Right ventricle myocardium superior (tissue), 1 donor: ENCODE data around the gene C19orf85. TPM values are rescaled to one million over a fixed set of nuclear protein-coding genes. Genes with fewer than 3 reads are reported as not detected.
A peak's percentile ranks its signal among the peaks of the same experiment; 100 is the strongest.
"Not testable (repeated sequence)": the region's sequence is repeated elsewhere in the genome, so short reads cannot be mapped to it uniquely, and the experiment has no call there.

Experiments
- ATAC-seq: fragments of 200-7000 bp; cut with Tn5 transposase; one replicate; pipeline ENCODE4 v1.9.1; 2020; ENCODE audit warnings: mild to moderate bottlenecking; ENCODE audit not compliant: poor library complexity
- DNase-seq: peaks from one replicate; pipeline ENCODE4 v3.0.0-alpha.2; 2020
- intact Hi-C: fragments of 100-400 bp; cut with DNase I; formaldehyde crosslinking; loops from one replicate; pipeline ENCODE4 v1.11.2; 2022
- long read RNA-seq: library from polyadenylated mRNA; unstranded; transcript quantifications from one replicate; pipeline ENCODE4 v2.0.0, GENCODE V29; 2021
- total RNA-seq: library from RNA; stranded (reverse); fragmentation: NEBNext Ultra II Directional; extraction: Animal tissue kit (Norgen Biotek cat#: 25700); gene quantifications from one replicate; pipeline ENCODE4 v1.2.1, GENCODE V29; 2021
- donor health status: DM: no; HTN: yes; CAD: no; lungs with severe emphysema.

Gene C19orf85
- total RNA-seq, result not detected
- long read RNA-seq, result 0 reads

DNA sequence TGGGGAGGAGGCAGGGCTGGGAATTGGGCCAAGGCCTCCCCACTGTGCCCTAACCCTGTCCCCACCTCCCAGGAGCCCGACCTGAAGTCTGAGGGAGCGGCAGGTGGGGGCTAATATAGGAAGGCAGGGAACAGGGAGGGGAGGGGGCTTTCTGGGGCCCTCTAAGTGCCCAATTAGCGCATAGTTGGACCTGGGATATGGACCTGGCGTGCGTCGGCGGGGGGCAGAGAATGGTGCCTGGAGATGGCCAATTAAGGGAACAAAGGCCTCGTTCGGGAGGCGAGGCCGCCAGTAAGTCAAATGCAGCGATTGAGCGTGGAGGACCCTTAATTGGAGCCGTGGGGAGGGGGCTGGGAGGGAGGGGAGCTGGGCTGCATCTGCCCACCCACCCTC, at the start of gene C19orf85:
TSS of gene C19orf85 (minus strand) at position 90 of the 393 bp plus-strand sequence. CDS start 197 bp downstream, outside the sequence.
- intact Hi-C loops, result loop anchor here (5.0 kb wide), 2 partner anchors 38 to 168 kb away; no protein-coding TSS in a partner anchor
- ATAC-seq (no peak), DNase-seq (no peak)

DNA sequence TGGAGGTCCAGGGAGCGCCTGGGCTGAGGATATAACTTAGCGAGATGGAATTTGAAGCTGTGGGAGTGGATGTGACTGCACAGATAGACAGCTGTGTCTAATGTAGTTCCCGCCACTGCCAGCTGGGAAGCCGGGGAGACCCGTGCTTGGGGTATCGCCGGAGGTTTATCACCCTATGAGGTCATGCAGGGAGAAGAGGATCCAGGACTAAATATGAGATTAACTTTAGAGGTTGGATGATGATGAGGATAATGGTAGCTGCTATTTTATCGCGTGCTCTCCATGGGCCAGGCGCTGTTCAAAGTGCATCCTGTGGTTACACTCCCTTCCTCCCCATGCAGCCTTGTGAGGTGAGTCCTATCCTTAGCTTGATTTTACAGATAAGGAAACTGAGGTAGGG, 43.6 kb upstream of the C19orf85 start:
- intact Hi-C loops, result loop anchor here (10.0 kb wide), 1 partner anchor 363 kb away; the partner anchor contains the start of gene TNNT1
- DNase-seq (no peak), ATAC-seq (no peak)

DNA sequence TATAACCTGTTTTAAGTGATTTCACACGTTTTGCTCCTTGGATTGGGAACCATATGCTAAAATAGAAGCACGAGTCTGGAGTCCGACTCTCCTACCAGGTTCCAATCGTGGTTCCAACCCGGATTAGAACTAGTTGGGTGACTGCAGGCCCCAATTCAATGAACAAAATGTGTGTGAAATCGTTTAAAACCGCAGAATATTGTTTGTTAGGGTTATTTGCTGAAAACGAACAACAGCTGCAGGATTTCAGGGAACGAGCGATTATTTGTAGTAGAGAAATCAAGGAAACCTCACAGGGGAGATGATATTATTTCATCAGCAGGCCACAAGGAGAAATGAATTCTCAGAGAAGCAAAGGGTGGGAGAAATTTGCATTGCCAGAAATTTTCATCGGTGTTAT, 40.4 kb upstream of the C19orf85 start:
- intact Hi-C loops, result loop anchor here (5.0 to 10.0 kb wide), 2 partner anchors 38 to 360 kb away; partner anchors contain the start of gene TNNT1
- DNase-seq, result no peak
- ATAC-seq, result no peak

DNA sequence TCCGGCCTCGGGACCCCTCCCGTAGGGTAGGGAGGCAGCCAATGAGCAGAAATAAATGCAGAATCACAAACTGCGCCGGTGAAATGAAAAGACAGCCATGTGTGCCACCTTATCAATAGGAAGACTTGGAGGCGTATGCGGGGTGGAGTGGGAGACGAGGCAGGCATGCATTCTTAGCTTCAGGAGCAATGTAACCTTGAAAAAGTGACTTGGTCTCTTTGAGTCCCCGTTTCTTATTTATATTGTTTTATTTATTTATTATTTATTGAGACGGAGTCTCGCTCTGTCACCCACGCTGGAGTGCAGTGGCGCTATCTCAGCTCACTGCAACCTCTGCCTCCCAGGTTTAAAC, 39.7 kb upstream of the C19orf85 start:
- intact Hi-C loops, result loop anchor here (5.0 to 10.0 kb wide), 2 partner anchors 37 to 359 kb away; partner anchors contain the start of gene TNNT1
- no peak for ATAC-seq
- DNase-seq, result no peak

DNA sequence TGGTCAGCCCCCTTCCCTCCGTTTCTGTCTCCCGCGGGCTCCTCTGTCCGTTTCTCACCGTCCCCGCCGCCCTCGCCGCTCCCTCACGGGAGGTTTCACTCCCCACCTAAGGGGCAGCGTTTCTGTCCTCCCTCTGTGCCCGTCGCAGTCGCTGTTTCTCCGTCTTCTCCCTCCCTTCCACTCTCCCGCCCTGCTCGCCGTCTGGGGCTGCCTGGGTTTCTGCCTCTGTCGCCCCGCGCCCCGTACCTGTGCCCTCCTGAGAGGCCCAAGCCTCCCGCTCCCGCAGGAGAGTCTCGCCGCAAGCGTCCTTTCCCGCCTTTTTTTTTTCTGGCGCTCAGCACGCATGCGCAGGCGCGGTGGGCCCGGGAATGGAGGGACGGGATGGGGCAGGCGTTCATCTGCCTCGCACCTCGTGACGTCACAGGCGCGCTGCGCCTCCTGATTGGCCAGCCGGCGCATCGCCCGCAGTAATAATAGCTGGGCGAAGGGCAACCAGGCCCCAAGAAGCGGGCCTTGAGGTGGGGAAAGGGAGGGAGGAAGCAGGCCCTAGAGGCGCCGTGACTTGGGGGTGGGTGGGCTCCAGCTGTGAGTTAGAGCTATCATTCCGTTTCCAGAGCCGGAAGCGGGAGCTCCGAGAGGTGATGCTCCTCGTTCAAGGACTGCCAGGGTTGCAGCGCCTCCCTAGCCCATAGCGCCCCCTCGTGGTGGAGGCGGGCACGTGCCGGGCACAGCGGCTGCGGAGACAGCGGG, 39.1 kb upstream of the C19orf85 start:
- peak; percentile 99 for ATAC-seq
- intact Hi-C loops, result loop anchor here (5.0 to 10.0 kb wide), 2 partner anchors 36 to 359 kb away; partner anchors contain the start of gene TNNT1
- peak; percentile 97 for DNase-seq

DNA sequence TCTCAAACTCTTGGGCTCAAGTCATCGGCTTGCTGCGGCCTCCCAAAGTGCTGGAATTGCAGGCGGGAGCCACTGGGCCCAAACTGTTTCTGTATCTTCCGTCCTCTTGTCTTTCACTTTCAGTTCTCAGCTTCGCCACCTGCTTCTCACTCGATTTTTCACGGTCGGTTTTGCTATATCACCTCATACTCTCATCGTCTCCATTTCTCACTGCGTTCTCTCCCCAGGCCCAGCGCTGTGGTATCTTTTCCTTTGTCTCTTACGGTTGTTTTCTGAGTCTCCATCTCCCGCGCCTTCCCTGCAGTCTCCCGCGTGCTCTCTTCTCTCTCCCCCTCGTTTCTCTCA, 38.6 kb upstream of the C19orf85 start:
- no peak for DNase-seq
- no peak for ATAC-seq
- intact Hi-C loops, result loop anchor here (5.0 to 10.0 kb wide), 2 partner anchors 36 to 358 kb away; partner anchors contain the start of gene TNNT1

DNA sequence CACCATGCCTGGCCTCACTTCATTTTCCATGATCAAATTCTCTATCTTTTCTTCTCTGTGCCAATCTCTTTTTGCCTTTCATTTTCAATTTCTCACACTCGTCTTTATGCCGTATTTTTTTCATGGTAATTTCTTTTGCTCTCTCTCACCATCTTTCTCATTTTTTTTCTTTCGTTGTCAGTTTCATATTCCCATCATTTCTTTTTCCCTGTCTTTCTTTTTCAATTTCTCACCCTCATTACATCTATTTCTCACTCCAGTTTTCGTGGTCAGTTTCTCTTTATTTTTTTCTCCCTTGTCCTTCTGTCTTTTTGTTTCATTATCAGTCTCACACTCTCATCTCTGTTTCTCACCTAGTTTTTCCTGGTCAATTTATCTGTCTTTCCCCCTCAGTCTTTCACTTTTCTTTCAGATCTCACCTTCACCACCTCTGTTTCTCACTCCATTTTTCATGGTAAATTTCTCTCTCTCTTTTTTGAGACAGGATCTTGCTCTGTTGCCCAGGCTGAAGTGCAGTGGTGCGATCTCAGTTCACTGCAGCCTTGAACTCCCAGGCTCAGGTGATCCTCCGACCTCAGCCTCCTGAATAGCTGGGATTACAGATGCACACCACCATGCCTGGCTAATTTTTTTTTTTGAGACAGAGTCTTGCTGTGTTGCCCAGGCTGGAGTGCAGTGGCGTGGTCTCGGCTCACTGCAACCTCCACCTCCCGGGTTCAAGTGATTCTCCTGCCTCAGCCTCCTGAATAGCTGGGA, 37.8 kb upstream of the C19orf85 start:
- no peak for ATAC-seq

DNA sequence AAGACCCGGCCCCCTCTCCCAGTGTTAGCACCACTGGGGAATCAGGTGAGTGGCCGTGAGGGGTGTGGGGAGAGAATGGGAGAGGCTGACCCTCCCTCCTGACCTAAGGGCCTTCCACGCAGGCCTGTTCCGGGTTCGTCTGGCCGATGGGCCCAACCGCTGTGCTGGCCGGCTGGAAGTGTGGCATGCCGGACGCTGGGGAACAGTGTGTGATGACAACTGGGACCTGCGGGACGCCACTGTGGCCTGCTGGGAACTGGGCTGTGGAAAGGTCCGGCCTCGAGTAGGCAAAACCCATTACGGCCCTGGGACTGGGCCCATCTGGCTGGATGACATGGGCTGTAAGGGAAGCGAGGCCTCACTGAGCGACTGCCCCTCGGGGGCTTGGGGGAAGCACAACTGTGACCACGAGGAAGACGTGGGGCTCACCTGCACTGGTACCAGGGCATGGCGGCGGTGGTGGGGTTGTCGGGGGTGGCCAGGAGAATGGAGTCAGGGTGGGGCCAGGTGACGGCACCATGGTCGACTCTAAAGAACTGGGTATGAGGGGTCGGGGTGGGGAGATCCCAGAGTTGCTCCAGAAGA, 35.9 kb upstream of the C19orf85 start:
- ATAC-seq (no peak), DNase-seq (no peak)
- intact Hi-C loops, result loop anchor here (5.0 to 10.0 kb wide), 2 partner anchors 33 to 356 kb away; partner anchors contain the start of gene TNNT1

More for the DNA sequence above, 37.8 kb upstream of the C19orf85 start:
- no peak for DNase-seq
- intact Hi-C loops, result loop anchor here (5.0 to 10.0 kb wide), 2 partner anchors 35 to 358 kb away; partner anchors contain the start of gene TNNT1

DNA sequence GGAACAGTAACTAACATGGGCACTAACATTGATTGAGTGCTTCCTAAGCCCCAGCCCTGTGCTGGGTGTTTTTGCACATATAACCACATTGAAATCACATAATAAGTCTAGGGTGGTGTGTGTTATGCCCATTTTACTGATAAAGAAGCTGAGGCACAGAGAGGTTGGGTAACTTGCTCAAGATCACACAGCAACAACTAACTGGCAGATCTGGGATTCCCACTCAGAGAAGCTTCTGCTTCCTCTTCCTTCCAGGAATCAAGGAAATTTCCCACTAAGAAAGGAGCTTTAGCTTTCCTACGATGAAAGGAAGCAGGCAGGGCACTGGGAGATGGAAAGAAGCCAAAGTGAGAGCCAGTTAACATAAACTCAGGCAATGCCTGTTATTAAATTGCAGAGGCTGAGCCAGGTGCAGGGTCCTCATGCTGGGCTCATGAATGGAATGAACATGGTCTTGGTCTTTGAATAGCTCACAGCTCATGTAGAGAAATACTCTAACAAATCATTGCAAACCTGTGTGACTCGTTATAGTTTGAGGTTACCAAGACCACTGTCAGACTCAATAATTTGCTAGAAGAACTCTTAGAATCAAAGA, 33.8 kb upstream of the C19orf85 start:
- intact Hi-C loops, result no loop called here
- DNase-seq (no peak), ATAC-seq (no peak)

DNA sequence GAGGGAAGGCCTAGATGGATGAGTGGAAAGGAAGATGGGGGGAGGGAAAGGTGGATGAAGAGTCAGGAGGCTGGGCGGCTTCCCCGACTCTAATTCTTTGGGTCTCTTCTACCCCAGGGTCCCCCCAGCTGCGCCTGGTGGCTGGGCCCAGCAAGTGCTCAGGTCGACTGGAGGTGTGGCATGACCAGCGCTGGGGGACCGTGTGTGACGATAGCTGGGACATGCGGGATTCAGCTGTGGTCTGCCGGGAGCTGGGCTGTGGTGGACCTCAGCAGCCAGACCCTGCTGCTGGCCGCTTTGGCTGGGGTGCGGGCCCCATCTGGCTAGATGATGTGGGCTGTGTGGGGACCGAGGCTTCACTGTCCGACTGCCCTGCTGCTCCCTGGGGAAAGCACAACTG, 33.2 kb upstream of the C19orf85 start:
- intact Hi-C loops, result no loop called here
- ATAC-seq (no peak), DNase-seq (no peak)

DNA sequence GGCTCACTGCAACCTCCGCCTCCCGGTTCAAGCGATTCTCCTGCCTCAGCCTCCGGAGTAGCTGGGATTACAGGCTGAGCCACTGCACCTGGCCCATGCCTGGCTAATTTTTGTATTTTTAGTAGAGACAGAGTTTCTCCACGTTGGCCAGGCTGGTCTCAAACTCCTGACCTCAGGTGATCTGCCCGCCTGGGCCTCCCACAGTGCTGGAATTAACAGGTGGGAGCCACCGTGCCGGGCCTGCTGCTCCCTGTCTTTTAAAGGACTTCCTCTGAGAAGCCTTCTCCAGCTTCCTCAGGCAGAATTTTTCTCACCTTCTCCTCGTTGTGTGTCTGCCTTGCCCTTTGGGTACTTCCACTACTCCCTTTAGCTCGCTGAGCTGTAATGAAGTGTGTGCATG, 32.3 kb upstream of the C19orf85 start:
- DNase-seq, intact Hi-C loops: not testable (repeated sequence)

DNA sequence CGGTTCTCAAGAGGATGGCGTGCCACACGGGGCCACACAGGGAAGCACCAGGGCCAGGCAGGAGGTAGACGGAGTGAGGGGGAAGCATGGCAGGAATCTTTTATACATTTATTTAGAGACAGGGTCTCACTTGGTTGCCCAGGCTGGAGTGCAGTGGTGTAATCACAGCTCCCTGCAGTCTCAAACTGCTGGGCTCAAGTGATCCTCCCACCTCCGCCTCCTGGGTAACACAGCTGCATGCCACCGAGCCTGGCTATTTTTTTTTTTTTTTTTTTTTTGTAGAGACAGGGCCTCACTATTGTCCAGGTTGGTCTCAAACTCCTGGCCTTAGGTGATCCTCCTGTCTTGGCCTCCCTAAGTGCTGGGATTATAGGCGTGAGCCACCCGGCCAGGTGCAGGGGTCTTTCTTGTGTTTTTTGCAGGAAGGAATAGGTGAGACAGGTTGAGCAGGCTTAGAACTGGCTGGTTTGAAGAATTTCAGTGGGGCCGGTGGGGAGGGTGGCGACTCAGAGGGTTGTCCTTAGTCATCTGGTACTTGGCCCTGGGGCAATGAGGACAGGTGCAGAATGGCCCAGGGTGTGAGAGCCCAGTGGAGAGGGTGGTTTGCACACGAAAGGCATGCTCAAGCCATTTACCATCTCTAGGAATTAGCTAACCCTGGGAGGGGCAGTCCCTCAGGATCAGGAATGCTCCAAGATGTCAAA, 31.2 kb upstream of the C19orf85 start:
- ATAC-seq (no peak), DNase-seq (no peak)

More for the DNA sequence above, 32.3 kb upstream of the C19orf85 start:
- not testable (repeated sequence) for ATAC-seq

DNA sequence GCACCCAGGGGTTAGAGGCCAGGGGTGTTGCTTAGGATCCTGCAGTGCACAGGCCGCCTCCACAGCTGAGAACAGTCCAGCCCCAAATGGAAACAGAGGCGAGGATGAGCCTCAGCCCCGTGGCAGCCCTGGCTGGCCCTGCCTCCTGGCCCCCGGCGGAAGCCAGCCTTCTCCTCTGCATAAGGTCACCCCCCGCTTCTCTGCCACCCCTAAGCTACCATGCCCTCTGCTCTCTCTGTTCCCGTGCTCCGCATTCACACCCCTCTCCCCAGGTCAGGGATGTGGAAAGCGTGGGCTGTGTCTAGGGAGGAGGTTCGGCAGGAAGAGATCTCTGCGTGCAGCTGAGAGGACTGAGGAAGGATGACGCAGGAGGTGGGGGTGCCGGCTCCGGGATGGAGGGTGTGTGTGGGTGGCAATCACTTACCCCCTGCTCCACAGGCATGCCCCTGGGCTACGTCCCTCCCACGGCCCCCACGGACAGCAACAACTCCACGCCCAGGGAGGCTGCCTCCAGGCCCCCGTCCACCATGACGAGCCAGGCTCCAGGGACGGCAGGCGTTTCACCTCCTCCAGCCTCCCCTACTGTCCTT, 29.7 kb upstream of the C19orf85 start:
- DNase-seq, result peak; percentile 73
- intact Hi-C loops, result no loop called here
- peak; percentile 72 for ATAC-seq

More for the DNA sequence above, 31.2 kb upstream of the C19orf85 start:
- intact Hi-C loops, result no loop called here

DNA sequence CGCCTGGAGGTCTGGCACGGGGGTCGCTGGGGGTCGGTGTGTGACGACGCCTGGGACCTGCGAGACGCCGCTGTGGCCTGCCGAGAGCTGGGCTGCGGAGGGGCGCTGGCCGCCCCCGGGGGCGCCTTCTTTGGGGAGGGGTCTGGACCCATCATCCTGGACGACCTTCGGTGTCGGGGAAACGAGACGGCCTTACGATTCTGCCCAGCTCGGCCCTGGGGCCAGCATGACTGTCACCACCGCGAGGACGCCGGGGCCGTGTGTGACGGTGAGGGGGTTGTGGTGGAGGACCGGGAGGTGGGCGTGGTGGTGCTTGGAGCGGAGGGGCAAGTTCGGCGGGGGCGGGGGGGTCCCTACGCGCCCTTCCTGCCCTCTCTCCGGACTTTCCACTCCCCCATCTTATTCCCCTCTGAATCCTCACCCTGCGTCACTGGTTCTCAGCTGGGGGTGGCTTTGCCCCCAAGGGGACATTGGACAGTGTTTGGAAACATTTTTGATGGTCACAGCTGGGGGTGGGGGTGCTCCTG, 29.2 kb upstream of the C19orf85 start:
- peak; percentile 2 for ATAC-seq
- no peak for DNase-seq
- intact Hi-C loops, result no loop called here

DNA sequence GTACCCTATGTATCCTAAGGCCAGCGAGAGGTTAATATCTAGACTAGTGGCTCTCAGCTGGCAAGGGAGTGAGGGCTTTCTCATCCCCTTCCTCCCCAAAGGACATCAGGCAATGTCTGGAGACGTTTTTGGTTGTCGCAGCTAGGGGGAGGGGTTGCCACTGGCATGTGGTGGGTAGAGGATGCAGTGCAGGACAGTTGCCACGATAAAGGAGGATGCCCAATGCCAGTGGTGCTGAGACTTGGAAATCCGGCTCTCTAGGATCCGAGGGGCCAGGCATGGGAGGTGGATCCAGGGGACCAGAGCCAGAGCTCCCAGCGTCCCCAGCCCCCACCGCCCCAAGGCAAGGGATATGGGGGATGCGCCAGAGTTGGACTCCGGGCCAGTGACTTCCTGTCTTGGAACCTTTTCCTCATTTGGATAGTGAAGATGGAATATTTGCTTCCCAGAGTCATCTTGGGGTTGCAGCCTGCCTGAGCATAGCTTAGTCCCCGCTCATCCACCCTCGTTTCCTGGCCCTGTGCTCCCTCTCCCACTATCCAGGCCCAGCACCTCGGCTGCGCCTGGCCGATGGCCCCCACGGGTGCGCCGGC, 28.6 kb upstream of the C19orf85 start:
- DNase-seq (no peak), ATAC-seq (no peak)
- intact Hi-C loops, result no loop called here

DNA sequence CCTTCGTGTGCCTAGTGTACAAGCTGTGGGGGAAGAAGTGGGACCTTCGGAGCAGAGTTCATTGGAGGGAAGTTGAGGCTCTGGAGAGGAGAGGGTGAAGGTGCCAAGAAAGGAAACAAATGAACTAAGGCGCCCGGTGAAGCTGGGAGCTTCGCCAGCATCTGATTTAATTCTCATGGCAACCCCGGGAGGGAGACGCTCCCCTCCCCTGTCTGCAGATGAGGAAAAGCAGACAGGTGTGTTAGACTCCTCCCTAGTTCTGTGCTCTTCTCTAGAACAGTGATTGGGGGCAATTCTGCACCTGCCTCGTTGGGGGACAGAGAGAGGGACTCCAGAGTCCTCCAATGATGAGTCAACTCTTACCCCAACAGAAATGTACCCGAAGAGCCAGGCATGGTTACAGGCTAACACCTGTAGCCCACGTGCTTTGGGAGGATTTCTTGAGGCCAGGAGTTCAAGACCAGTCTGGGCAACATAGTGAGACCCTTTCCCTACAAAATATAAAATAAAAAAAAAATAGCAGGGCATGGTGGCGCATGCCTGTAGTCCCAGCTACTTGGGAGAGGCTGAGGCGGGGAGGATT, 27.9 kb upstream of the C19orf85 start:
- ATAC-seq, result no peak
- intact Hi-C loops, result no loop called here
- DNase-seq, result no peak
